HEK293 (cell line): Measurements from ENCODE around the gene MRPL32.
A peak's percentile ranks its signal among the peaks of the same experiment; 100 is the strongest.

Experiments
- EGR2 ChIP-seq: fragments of 450-650 bp; formaldehyde crosslinking; IDR thresholded peaks from 2 replicates; pipeline ENCODE4 v1.5.1; 2016; ENCODE audit warnings: low read depth, missing biosample characterization, missing genetic modification characterization
- GLI2 ChIP-seq: fragments of 450-650 bp; formaldehyde crosslinking; IDR thresholded peaks from 2 replicates; pipeline ENCODE4; 2017; ENCODE audit warnings: missing biosample characterization, missing genetic modification characterization, low read depth, borderline replicate concordance
- HOXC10 ChIP-seq: sonication (generic); formaldehyde crosslinking; IDR thresholded peaks from 2 replicates; pipeline ENCODE4 v1.8.1; 2023; ENCODE audit warnings: mild to moderate bottlenecking, missing genetic modification reagents
- KLF8 ChIP-seq: fragments of 450-650 bp; formaldehyde crosslinking; IDR thresholded peaks from 2 replicates; pipeline ENCODE4 v1.5.1; 2016; ENCODE audit warnings: missing biosample characterization, missing genetic modification characterization
- YY2 ChIP-seq: fragments of 450-650 bp; formaldehyde crosslinking; IDR thresholded peaks from 2 replicates; pipeline ENCODE4 v1.5.1; 2016; ENCODE audit warnings: missing biosample characterization, missing genetic modification characterization
- ZBTB21 ChIP-seq: fragments of 450-650 bp; formaldehyde crosslinking; IDR thresholded peaks from 2 replicates; pipeline ENCODE4 v1.5.1; 2017; ENCODE audit warnings: missing biosample characterization, missing genetic modification characterization
- ZBTB8A ChIP-seq: fragments of 450-650 bp; formaldehyde crosslinking; IDR thresholded peaks from 2 replicates; pipeline ENCODE4 v1.5.1; 2016; ENCODE audit warnings: missing biosample characterization, missing genetic modification characterization
- ZEB2 ChIP-seq: fragments of 450-650 bp; formaldehyde crosslinking; IDR thresholded peaks from 2 replicates; pipeline ENCODE4 v1.5.1; 2016; ENCODE audit warnings: missing biosample characterization, missing genetic modification characterization
- ZNF121 ChIP-seq: fragments of 450-650 bp; formaldehyde crosslinking; IDR thresholded peaks from 2 replicates; pipeline ENCODE4 v1.5.1; 2016; ENCODE audit warnings: missing biosample characterization, missing genetic modification characterization
- ZNF366 ChIP-seq: fragments of 450-650 bp; formaldehyde crosslinking; conservative IDR thresholded peaks from 2 replicates; pipeline ENCODE4 v1.5.1; 2016; ENCODE audit warnings: missing biosample characterization, missing genetic modification characterization
- ZNF391 ChIP-seq: fragments of 450-650 bp; formaldehyde crosslinking; IDR thresholded peaks from 2 replicates; pipeline ENCODE4 v1.5.1; 2016; ENCODE audit warnings: low read depth, missing biosample characterization, missing genetic modification characterization, borderline replicate concordance
- ZNF416 ChIP-seq: fragments of 450-650 bp; formaldehyde crosslinking; IDR thresholded peaks from 2 replicates; pipeline ENCODE4 v1.5.1; 2016; ENCODE audit warnings: missing biosample characterization, missing genetic modification characterization
- ZNF423 ChIP-seq: fragments of 450-650 bp; formaldehyde crosslinking; IDR thresholded peaks from 2 replicates; pipeline ENCODE4 v1.5.1; 2016; ENCODE audit warnings: missing biosample characterization, missing genetic modification characterization
- ZNF514 ChIP-seq: fragments of 450-650 bp; formaldehyde crosslinking; IDR thresholded peaks from 2 replicates; pipeline ENCODE4 v1.5.1; 2016; ENCODE audit warnings: missing biosample characterization, missing genetic modification characterization
- ZNF548 ChIP-seq: fragments of 450-650 bp; formaldehyde crosslinking; IDR thresholded peaks from 2 replicates; pipeline ENCODE4 v1.5.1; 2016; ENCODE audit warnings: missing biosample characterization, missing genetic modification characterization
- ZNF561 ChIP-seq: fragments of 450-650 bp; IDR thresholded peaks from 2 replicates; pipeline ENCODE4 v1.5.1; 2018; ENCODE audit warnings: missing biosample characterization, missing genetic modification characterization, borderline replicate concordance
- ZNF600 ChIP-seq: fragments of 450-650 bp; formaldehyde crosslinking; IDR thresholded peaks from 2 replicates; pipeline ENCODE4 v1.5.1; 2016; ENCODE audit warnings: missing biosample characterization, missing genetic modification characterization
- ZNF621 ChIP-seq: fragments of 450-650 bp; formaldehyde crosslinking; IDR thresholded peaks from 2 replicates; pipeline ENCODE4 v1.5.1; 2017; ENCODE audit warnings: missing biosample characterization, missing genetic modification characterization
- ZNF629 ChIP-seq: fragments of 450-650 bp; formaldehyde crosslinking; IDR thresholded peaks from 2 replicates; pipeline ENCODE4 v1.5.1; 2017; ENCODE audit warnings: missing biosample characterization, missing genetic modification characterization
- ZNF660 ChIP-seq: fragments of 450-650 bp; IDR thresholded peaks from 2 replicates; pipeline ENCODE4 v1.5.1; 2018; ENCODE audit warnings: missing biosample characterization, mild to moderate bottlenecking, missing genetic modification characterization
- ZXDB ChIP-seq: fragments of 450-650 bp; formaldehyde crosslinking; IDR thresholded peaks from 2 replicates; pipeline ENCODE4 v1.5.1; 2016; ENCODE audit warnings: missing biosample characterization, missing genetic modification characterization
- TF ChIP-seq, protein P1 (sequence below): fragments of 450-650 bp; formaldehyde crosslinking; conservative IDR thresholded peaks from 2 replicates; pipeline ENCODE4 v1.5.1; 2016; ENCODE audit warnings: low read depth, missing biosample characterization, missing genetic modification characterization
- TF ChIP-seq, protein P2 (sequence below): fragments of 450-650 bp; formaldehyde crosslinking; IDR thresholded peaks from 2 replicates; pipeline ENCODE4 v1.5.1; 2016; ENCODE audit warnings: missing biosample characterization, missing genetic modification characterization
- TF ChIP-seq, protein P3 (sequence below): fragments of 450-650 bp; formaldehyde crosslinking; IDR thresholded peaks from 2 replicates; pipeline ENCODE4 v1.5.1; 2016; ENCODE audit warnings: missing biosample characterization, missing genetic modification characterization
- TF ChIP-seq, protein P4 (sequence below): fragments of 450-650 bp; formaldehyde crosslinking; IDR thresholded peaks from 2 replicates; pipeline ENCODE4 v1.5.1; 2016; ENCODE audit warnings: missing biosample characterization, missing genetic modification characterization
- TF ChIP-seq, protein P5 (sequence below): fragments of 450-650 bp; formaldehyde crosslinking; IDR thresholded peaks from 2 replicates; pipeline ENCODE4 v1.5.1; 2017; ENCODE audit warnings: missing biosample characterization, missing genetic modification characterization

Gene MRPL32

DNA sequence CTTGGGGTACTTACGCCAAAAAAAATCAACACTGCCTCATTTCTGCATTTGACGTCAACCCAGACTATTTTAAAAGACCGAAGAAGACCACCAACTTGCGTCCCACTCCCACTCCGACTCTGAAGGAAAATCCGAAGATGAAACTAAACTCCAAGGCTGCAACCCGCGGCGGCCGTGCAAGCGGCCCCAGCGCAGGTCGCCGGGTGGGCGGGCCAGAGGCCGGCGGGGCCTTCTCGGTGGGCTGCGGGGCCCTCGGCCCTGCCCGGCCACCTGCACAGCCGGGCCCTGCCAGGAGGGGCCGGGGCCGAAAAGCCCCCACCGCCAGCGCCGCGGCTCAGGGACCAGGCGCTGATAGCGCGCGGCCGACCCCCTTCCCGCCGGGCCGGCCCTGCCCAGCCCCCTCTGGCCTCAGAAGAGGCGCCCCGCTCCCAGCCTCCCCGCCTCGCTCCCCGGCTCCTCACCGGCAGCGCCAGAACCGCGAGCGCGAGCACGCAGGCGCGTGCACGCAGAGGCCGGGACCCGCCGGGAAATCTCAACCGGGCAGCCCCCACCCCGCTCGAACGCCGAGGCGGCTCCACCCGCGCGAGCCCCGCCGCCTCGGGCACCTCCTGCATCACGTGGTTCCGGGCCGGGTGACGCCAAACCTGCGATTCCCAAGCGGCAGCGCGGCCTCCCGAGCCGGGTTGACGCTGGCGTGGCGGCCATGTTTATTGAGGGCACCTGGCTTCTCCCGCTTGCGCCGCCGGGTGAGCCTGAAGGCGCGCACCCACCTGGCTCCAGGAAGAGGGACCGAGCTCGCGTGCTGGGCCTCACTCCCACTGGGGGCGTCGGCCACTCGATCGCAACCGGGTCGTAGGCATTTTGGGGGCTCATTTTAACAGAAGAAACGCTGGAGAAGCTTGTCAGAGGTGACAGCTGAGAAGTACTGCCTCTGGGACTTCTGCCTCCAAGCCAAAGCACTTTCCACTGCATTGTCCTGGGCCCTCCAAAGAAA is 20.4 kb upstream of the MRPL32 start, which contains the start of gene C7orf25 (continued):
- TF ChIP-seq, protein P1, sequence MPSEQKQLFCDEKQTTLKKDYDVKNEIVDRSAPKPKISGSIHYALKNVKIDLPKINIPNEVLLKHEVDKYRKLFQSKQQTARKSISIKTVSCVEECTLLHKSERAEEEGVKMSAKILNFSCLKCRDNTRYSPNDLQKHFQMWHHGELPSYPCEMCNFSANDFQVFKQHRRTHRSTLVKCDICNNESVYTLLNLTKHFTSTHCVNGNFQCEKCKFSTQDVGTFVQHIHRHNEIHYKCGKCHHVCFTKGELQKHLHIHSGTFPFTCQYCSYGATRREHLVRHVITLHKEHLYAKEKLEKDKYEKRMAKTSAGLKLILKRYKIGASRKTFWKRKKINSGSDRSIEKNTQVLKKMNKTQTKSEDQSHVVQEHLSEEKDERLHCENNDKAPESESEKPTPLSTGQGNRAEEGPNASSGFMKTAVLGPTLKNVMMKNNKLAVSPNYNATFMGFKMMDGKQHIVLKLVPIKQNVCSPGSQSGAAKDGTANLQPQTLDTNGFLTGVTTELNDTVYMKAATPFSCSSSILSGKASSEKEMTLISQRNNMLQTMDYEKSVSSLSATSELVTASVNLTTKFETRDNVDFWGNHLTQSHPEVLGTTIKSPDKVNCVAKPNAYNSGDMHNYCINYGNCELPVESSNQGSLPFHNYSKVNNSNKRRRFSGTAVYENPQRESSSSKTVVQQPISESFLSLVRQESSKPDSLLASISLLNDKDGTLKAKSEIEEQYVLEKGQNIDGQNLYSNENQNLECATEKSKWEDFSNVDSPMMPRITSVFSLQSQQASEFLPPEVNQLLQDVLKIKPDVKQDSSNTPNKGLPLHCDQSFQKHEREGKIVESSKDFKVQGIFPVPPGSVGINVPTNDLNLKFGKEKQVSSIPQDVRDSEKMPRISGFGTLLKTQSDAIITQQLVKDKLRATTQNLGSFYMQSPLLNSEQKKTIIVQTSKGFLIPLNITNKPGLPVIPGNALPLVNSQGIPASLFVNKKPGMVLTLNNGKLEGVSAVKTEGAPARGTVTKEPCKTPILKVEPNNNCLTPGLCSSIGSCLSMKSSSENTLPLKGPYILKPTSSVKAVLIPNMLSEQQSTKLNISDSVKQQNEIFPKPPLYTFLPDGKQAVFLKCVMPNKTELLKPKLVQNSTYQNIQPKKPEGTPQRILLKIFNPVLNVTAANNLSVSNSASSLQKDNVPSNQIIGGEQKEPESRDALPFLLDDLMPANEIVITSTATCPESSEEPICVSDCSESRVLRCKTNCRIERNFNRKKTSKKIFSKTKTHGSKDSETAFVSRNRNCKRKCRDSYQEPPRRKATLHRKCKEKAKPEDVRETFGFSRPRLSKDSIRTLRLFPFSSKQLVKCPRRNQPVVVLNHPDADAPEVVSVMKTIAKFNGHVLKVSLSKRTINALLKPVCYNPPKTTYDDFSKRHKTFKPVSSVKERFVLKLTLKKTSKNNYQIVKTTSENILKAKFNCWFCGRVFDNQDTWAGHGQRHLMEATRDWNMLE (tag by site-specific recombination): peak; percentile 93
- TF ChIP-seq ZEB2 (tag by site-specific recombination) (peak; percentile 95), ZNF366 (tag by site-specific recombination) (no peak), ZNF391 (0 out of 2 replicates have a peak, but pooled peaks have one; percentile 50), ZNF514 (tag by site-specific recombination) (no peak), ZNF600 (0 out of 2 replicates have a peak, but pooled peaks have one; percentile 20), EGR2 (tag by site-specific recombination) (peak; percentile 85), ZNF548 (tag by site-specific recombination) (no peak), ZNF660 (tag by site-specific recombination) (peak; percentile 65; the same call in 1 of the 2 replicates), ZNF561 (tag by site-specific recombination) (peak; percentile 95), ZNF629 (tag by site-specific recombination) (peak; percentile 77), ZNF121 (tag by site-specific recombination) (peak; percentile 45; the same call in 1 of the 2 replicates), ZNF621 (tag by site-specific recombination) (no peak), ZXDB (tag by site-specific recombination) (peak; percentile 89), YY2 (tag by site-specific recombination) (peak; percentile 99), ZBTB8A (tag by site-specific recombination) (peak; percentile 64), HOXC10 (CRISPR knock-in tag) (0 out of 2 replicates have a peak, but pooled peaks have one; percentile 79), ZNF416 (tag by site-specific recombination) (no peak), GLI2 (tag by site-specific recombination) (no peak), ZNF423 (peak; percentile 47; the same call in 1 of the 2 replicates), KLF8 (peak; percentile 96), ZBTB21 (tag by site-specific recombination) (peak; percentile 27; the same call in 1 of the 2 replicates)
- TF ChIP-seq, protein P2, sequence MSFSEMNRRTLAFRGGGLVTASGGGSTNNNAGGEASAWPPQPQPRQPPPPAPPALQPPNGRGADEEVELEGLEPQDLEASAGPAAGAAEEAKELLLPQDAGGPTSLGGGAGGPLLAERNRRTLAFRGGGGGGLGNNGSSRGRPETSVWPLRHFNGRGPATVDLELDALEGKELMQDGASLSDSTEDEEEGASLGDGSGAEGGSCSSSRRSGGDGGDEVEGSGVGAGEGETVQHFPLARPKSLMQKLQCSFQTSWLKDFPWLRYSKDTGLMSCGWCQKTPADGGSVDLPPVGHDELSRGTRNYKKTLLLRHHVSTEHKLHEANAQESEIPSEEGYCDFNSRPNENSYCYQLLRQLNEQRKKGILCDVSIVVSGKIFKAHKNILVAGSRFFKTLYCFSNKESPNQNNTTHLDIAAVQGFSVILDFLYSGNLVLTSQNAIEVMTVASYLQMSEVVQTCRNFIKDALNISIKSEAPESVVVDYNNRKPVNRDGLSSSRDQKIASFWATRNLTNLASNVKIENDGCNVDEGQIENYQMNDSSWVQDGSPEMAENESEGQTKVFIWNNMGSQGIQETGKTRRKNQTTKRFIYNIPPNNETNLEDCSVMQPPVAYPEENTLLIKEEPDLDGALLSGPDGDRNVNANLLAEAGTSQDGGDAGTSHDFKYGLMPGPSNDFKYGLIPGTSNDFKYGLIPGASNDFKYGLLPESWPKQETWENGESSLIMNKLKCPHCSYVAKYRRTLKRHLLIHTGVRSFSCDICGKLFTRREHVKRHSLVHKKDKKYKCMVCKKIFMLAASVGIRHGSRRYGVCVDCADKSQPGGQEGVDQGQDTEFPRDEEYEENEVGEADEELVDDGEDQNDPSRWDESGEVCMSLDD (tag by site-specific recombination): peak; percentile 72; the same call in 1 of the 2 replicates
- TF ChIP-seq, protein P3, sequence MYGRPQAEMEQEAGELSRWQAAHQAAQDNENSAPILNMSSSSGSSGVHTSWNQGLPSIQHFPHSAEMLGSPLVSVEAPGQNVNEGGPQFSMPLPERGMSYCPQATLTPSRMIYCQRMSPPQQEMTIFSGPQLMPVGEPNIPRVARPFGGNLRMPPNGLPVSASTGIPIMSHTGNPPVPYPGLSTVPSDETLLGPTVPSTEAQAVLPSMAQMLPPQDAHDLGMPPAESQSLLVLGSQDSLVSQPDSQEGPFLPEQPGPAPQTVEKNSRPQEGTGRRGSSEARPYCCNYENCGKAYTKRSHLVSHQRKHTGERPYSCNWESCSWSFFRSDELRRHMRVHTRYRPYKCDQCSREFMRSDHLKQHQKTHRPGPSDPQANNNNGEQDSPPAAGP (tag by site-specific recombination): peak; percentile 84
- TF ChIP-seq, protein P4, sequence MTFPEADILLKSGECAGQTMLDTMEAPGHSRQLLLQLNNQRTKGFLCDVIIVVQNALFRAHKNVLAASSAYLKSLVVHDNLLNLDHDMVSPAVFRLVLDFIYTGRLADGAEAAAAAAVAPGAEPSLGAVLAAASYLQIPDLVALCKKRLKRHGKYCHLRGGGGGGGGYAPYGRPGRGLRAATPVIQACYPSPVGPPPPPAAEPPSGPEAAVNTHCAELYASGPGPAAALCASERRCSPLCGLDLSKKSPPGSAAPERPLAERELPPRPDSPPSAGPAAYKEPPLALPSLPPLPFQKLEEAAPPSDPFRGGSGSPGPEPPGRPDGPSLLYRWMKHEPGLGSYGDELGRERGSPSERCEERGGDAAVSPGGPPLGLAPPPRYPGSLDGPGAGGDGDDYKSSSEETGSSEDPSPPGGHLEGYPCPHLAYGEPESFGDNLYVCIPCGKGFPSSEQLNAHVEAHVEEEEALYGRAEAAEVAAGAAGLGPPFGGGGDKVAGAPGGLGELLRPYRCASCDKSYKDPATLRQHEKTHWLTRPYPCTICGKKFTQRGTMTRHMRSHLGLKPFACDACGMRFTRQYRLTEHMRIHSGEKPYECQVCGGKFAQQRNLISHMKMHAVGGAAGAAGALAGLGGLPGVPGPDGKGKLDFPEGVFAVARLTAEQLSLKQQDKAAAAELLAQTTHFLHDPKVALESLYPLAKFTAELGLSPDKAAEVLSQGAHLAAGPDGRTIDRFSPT: peak; percentile 99
- TF ChIP-seq, protein P5, sequence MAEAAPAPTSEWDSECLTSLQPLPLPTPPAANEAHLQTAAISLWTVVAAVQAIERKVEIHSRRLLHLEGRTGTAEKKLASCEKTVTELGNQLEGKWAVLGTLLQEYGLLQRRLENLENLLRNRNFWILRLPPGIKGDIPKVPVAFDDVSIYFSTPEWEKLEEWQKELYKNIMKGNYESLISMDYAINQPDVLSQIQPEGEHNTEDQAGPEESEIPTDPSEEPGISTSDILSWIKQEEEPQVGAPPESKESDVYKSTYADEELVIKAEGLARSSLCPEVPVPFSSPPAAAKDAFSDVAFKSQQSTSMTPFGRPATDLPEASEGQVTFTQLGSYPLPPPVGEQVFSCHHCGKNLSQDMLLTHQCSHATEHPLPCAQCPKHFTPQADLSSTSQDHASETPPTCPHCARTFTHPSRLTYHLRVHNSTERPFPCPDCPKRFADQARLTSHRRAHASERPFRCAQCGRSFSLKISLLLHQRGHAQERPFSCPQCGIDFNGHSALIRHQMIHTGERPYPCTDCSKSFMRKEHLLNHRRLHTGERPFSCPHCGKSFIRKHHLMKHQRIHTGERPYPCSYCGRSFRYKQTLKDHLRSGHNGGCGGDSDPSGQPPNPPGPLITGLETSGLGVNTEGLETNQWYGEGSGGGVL: 0 out of 2 replicates have a peak, but pooled peaks have one; percentile 35
